Activated T-cell treated with anti-CD3 and anti-CD28 coated beads, Interleukin-2, amount 50 U/mL, for 1 hour (primary cell): ENCODE results near the gene SCGB2A2.

ENCODE experiments used
- DNase-seq: peaks from one replicate; pipeline ENCODE4 v3.0.0-alpha.2; 2020

The SCGB2A2 gene

DNA sequence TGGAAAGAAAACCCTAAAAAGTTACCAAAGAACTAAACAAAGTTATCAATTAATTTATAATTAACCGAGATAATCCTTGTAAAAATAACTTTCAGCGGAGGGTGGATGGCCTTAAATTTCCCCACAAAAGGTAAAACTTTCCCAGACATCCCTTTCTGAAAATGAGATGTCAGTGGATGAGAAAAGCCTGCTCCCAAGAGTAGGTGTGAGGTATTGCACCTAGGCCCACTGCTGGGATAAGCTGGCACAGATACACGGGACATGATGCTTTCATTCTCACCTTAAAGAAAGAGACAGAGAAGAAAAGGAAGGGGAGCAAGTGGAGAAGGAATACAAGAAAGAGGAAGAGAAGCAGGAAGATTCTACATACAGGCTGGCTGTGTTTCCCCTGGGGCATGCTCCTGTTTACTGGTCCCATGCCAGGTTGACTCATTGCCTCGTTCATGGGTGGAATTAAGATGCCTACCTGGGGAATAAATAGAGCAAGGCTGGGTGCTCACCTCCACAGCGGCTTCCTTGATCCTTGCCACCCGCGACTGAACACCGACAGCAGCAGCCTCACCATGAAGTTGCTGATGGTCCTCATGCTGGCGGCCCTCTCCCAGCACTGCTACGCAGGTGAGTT lies at the start of gene SCGB2A2:
Gene SCGB2A2 (plus strand): TSS at position 505 of the 625 bp plus-strand sequence. CDS start 59 bp downstream, at position 564.
- DNase-seq, result no peak

- DNase-seq, result no peak
Measured at GRCh38 chr11:62221498-62221897, 48.5 kb upstream of the SCGB2A2 start.

DNA sequence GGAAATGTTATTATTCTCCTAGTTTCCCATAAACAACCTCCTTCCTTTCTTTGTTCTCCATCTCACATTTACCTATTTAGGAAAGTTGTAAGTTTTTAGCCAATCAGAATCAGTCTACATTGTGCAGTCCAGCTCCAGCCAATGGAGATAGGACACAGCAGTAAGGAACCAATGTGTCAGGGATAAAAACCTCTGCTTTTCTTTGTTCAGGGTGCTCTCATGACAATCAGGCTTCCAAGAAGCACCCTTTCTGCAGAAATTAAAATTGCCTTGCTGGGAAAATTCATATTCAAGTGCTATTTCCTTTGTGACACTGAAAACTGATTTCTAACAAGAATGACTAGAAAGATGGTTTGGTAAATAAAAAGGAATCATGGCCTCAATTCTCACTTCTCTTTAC lies 46.9 kb upstream of the SCGB2A2 start:
- no peak for DNase-seq

GRCh38 chr11:62233730-62234129 lies 36.2 kb upstream of the SCGB2A2 start:
- no peak for DNase-seq

DNA sequence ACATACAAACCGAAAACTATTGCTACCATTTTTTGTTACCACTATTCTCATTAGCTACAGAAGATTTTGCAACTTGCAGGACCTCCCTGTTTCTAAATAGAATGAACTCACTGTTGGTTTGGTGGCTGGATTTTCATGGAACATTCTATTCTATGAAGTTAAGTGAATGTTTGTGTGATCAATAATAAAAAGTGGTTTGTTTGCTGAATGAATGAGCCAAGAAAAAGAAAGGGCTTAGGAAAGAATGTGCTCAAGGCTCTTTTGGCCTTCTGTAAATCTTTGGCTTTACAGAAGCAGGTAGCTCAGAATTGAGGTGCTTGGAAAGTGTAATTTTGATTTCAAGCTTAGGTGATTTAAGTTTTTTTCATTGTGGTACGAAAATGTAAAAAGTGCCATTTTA lies 33.8 kb upstream of the SCGB2A2 start:
- no peak for DNase-seq

- no peak for DNase-seq
Measured at GRCh38 chr11:62237499-62237898, 32.5 kb upstream of the SCGB2A2 start.

DNA sequence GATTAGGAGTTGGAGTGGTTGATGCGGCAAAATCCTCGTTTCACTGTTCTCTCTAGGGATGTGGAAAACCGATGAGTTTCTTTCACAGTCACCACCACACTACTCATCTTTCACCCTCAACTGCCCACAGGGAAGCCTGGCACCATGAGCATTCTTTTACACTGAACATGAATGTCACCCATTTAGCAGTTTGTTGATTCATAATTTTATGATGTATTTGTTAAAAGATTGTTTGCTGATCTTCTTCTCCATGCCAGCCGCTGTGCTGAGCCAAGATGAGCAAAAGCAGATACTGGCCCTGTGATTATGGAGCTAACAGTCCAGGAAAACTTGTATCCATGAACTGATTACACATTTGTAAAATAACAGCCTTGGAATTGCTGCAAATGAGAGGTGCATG lies 31.8 kb upstream of the SCGB2A2 start:
- DNase-seq, result no peak

DNA sequence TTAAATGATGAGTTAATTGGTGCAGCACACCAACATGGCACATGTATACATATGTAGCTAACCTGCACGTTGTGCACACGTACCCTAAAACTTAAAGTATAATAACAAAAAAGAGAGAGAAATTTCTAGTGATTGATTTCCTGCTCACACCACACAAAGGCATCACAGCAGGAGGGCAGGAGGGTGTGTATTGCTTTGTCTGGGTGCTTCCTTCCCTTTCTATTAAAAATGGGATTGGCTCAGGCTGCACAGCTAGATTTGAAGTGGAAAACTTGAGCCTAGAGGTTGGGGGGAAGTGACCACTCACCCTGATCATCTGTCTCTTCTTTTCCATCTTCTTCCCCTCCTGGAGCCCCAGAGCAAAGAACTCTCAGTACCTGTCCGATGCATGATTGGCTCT lies 28.9 kb upstream of the SCGB2A2 start:
- DNase-seq, result no peak

DNA sequence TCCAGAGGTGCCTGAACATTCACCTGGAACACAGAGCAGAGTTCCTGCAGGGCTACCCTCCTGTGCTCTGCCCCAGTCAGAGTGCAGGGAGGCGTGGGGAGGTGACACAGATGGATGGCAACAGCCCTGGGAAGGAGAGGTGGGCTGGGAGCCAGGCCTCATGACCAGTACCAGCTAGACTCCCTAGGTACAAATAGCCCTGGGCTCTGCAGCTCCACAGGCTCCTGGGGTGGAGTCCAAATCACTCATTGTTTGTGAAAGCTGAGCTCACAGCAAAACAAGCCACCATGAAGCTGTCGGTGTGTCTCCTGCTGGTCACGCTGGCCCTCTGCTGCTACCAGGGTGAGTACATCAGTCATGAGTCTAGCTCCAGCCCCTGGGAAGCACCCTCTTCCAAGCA lies 27.9 kb upstream of the SCGB2A2 start, which contains the start of gene SCGB1D2:
Gene SCGB1D2 (plus strand): TSS at position 219 of the 400 bp plus-strand sequence. CDS start 69 bp downstream, at position 288.
- DNase-seq, result no peak

DNA sequence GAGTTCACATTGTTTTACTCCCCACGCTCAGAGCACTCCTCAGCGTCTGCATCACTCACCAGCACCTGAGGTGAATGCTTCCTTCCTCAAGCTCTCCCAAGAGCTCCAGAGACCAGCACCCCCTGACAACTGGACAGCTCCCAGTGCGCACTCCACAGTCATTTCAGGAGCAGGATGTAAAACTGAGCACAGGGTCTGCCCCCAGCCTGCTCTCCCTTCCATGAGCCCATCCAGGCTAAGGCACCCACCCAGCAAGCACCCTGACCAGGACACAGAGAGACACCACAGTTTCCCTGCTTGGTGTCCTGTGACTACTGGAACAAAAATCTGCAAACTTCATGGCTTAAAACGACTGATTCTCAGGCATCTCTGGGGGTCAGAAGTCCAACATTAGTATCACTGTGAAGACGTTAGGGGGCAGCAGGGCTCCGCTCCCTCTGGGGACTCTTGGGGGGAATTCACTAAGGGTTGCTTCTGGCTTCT lies 24.6 kb upstream of the SCGB2A2 start:
- no peak for DNase-seq

GRCh38 chr11:62251698-62252097 lies 18.3 kb upstream of the SCGB2A2 start:
- DNase-seq, result no peak

GRCh38 chr11:62253999-62254542 lies 15.9 kb upstream of the SCGB2A2 start:
- DNase-seq, result no peak

- DNase-seq, result no peak
Measured at GRCh38 chr11:62256281-62256680, 13.7 kb upstream of the SCGB2A2 start.

DNA sequence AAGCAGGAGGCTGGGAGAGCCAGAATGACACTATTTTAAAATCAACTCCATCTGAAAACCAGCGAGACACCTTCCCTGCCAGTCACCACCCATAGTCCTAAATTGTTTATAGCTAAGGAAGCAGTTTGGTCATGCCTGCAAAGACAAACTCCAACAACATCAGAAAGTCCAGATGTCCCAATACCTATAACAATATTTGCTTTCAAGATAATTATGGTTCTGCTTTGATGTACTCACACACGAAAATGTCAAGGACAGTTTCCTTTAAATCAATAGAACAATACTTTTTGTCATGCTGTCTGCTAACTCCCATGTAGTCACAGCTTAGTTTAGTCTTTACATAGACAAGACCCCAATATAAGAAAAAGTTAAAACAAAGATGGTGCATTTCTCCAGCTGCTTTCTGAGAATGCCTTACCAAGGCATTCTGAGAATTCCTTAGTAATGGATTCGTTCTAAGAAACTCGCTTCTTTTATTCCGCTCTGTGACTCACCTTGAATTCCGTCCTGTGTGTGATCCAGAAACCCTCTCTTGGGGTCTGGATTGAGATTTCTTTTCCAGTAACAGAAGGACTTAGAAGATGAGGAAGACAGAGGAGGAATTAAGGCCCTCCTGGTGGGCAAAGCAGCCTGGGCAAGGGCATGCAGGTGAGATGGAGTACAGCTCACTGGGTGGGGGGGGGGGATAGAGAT lies 9.6 kb upstream of the SCGB2A2 start:
- DNase-seq, result no peak

GRCh38 chr11:62264004-62264403 lies 6.0 kb upstream of the SCGB2A2 start:
- DNase-seq, result no peak

DNA sequence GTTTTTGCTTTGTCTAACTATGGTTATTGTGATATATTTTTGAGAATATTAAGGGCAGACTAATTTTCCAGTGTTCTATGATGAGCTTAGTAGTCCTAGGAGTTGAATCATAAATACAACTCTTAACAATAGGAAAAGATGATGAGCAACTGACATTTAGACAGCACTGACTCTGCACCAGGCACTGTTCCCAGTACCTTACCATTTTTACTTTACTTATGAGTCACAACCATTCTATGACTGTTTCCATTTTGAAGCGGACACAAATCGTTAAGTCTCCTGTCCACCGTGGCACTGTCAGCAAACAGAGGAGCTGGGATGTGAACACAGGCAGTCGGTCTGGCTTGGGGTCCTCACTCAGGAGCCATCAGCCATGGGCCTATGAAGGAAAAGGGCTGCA lies 3.4 kb upstream of the SCGB2A2 start:
- DNase-seq, result no peak

DNA sequence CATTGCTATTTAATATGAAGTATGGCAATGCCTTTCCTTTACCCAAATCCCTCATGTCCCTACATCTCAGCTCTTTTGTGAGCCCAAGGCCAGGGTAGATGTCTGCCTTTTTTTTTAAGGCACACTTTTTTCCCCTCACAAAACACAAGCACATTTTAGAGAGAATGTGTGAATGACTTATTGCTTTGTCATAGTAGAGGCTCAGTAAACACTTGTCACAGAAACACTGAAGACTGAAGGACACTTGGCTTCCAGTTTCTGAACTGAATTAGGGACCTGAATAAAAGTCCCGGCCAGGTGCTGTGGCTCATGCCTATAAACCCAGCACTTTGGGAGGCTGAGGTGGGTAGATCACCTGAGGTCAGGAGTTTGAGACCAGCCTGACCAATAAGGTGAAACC lies 2.9 kb upstream of the SCGB2A2 start:
- no peak for DNase-seq

GRCh38 chr11:62267576-62267975 lies 2.4 kb upstream of the SCGB2A2 start:
- DNase-seq, result no peak

- no peak for DNase-seq
Measured at GRCh38 chr11:62273284-62273683, 3.3 kb downstream of the SCGB2A2 start.

- no peak for DNase-seq
Measured at GRCh38 chr11:62273789-62274275, 3.9 kb downstream of the SCGB2A2 start.

GRCh38 chr11:62280452-62280851 lies 10.5 kb downstream of the SCGB2A2 start:
- DNase-seq, result no peak

GRCh38 chr11:62295504-62295903 lies 25.5 kb downstream of the SCGB2A2 start:
- no peak for DNase-seq

DNA sequence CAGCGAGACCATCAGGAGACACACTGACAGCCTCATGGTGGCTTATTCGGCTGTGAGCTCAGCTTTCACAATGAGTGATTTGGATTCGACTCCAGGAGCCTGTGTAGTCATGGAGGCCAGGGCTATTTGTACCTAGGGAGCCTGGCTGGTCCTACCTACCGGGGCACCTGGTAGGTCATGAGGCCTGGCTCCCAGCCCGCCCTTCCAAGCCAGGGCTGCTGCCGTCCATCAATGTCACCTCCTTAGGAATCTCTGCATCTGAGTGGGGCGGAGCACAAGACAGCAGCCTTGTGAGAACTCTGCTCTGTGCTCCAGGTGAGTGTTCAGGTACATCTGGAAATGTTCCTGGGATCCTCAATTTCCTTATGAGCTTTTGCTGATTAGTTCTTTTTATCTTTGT lies 29.0 kb downstream of the SCGB2A2 start, which contains the start of gene SCGB1D4:
Gene SCGB1D4 (minus strand): TSS at position 101 of the 400 bp plus-strand sequence. CDS start 65 bp downstream, at position 36.
- DNase-seq, result no peak

- no peak for DNase-seq
Measured at GRCh38 chr11:62306227-62306626, 36.3 kb downstream of the SCGB2A2 start.
